Transverse colon (tissue), 3 donors: ENCODE measurements around the gene LRP3.

Experiments used
- EP300 ChIP-seq: sonication (generic); formaldehyde crosslinking; IDR thresholded peaks from one replicate; pipeline ENCODE4 v1.6.1; 2017; ENCODE audit warnings: antibody characterized with exemption, low read depth
- TF ChIP-seq, protein P1 (sequence below), 5 experiments: fragments of 200-600 bp in 3 of 5; fragments of 450-650 bp in 2 of 5; sonication (generic) in 3 of 5; IDR thresholded peaks; 1 replicate in 2 of 5; 2 replicates in 3 of 5; pipeline ENCODE4 v1.5.1; 2016 to 2017; ENCODE audit warnings: antibody characterized with exemption in 5 of 5, inconsistent platforms in 3 of 5, mild to moderate bottlenecking in 2 of 5, moderate library complexity in 1 of 5

DNA sequence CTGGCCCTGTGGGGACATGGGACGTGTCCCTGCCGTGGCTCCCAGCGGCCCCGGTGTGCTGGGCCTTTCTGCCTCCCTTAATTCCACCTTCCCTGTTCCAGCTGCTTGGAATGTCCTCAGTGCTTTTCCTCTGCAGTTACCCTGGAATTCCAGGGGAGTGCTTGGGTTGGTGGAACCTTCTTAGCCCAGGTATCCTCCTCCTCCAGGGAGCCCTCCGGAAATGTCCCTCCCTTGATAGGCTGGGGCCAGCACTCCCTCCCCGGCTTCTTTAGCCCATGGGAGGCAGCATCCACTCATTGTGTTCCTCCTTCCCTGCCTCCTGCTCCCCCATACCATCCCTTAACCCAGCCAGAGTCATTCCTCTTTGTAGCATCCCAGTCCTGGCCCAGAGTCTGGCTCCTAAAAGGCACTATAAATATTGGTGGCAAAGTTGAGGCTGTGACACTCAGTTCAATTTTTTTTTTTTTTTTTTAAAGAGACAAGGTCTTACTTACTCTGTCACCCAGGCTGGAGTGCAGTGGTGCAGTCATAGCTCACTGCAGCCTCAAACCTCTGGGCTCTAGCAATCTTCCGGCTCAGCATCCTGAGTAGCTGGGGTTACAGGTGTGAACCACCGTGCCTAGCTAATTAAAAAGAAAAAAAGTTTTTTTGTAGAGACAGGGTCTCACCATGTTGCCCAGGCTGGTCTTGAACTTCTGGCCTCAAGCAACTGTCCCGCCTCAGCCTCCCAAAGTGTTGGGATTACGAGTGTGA is 45.3 kb downstream of the LRP3 start:
- TF ChIP-seq EP300, result no peak
- TF ChIP-seq, protein P1, sequence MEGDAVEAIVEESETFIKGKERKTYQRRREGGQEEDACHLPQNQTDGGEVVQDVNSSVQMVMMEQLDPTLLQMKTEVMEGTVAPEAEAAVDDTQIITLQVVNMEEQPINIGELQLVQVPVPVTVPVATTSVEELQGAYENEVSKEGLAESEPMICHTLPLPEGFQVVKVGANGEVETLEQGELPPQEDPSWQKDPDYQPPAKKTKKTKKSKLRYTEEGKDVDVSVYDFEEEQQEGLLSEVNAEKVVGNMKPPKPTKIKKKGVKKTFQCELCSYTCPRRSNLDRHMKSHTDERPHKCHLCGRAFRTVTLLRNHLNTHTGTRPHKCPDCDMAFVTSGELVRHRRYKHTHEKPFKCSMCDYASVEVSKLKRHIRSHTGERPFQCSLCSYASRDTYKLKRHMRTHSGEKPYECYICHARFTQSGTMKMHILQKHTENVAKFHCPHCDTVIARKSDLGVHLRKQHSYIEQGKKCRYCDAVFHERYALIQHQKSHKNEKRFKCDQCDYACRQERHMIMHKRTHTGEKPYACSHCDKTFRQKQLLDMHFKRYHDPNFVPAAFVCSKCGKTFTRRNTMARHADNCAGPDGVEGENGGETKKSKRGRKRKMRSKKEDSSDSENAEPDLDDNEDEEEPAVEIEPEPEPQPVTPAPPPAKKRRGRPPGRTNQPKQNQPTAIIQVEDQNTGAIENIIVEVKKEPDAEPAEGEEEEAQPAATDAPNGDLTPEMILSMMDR (IDR thresholded peaks at IDR 0.05), result no peak
